NT2/D1 (cell line): Measurements from ENCODE around the gene PDK3.

Experiments
- SUZ12 ChIP-seq: IDR thresholded peaks from 2 replicates; pipeline ENCODE4 v1.6.1; 2011; ENCODE audit not compliant: insufficient read length, insufficient read depth; ENCODE audit errors: extremely low read depth
- YY1 ChIP-seq: IDR thresholded peaks from 2 replicates; pipeline ENCODE4 v1.6.1; 2011; ENCODE audit not compliant: insufficient read length, insufficient read depth

GRCh38 chrX:24508375-24508774 lies 43.3 kb downstream of the PDK3 start:
- no peak for TF ChIP-seq SUZ12
- no peak for TF ChIP-seq YY1
